ENCODE measurements around the gene RBMS1.

DNA sequence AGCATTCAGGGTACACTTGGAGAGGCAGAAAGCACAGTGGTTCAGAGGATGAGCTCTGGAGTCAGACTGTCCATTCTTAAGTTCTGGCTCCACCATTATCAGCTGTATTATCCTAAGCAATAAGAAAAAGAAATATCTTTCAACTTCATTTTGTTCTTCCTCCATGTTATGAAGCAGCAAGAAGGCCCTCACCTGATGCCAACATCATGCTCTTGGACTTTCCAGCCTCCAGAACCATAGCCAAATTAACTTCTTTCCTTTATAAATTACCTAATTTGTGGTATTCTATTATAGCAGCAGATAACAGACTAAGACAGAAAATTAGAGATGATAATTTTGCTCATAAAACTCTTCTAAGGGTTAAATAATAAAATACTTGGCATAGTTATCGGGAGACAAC, 137.1 kb downstream of the RBMS1 start:
- TF ChIP-seq, protein P1, sequence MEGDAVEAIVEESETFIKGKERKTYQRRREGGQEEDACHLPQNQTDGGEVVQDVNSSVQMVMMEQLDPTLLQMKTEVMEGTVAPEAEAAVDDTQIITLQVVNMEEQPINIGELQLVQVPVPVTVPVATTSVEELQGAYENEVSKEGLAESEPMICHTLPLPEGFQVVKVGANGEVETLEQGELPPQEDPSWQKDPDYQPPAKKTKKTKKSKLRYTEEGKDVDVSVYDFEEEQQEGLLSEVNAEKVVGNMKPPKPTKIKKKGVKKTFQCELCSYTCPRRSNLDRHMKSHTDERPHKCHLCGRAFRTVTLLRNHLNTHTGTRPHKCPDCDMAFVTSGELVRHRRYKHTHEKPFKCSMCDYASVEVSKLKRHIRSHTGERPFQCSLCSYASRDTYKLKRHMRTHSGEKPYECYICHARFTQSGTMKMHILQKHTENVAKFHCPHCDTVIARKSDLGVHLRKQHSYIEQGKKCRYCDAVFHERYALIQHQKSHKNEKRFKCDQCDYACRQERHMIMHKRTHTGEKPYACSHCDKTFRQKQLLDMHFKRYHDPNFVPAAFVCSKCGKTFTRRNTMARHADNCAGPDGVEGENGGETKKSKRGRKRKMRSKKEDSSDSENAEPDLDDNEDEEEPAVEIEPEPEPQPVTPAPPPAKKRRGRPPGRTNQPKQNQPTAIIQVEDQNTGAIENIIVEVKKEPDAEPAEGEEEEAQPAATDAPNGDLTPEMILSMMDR (IDR thresholded peaks at IDR 0.05), result no peak
- TF ChIP-seq POLR2A (IDR thresholded peaks at IDR 0.05), result no peak

All from esophagus squamous epithelium (tissue), 4 donors.